ENCODE results near the gene ELK3.

DNA sequence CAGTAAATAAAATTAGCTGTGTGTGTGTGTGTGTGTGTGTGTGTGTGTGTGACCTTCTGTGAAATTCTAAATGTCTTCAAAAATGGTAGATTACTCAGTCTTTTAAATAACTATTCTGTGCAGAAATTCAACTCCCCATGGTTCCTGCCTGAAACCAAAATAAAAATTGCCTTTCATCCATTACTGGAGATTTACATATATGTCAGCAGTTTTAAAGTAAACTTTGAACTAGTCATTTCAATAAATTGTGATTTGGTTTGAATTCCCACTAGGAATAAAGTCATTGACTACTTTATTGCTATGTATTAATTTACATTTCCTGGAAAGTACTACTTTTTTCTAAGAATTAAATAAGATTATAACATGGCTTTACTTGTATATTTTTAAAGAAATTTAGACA lies 5.3 kb downstream of the ELK3 start:
- TF ChIP-seq CTCF (IDR thresholded peaks at IDR 0.05; ENCODE audit: insufficient read depth, low read length, poor library complexity, severe bottlenecking) (no peak), EZH2phosphoT487 (conservative IDR thresholded peaks at IDR 0.05; ENCODE audit: low read length) (no peak)
